RWPE2 (cell line): ENCODE results near the gene PI16.

ENCODE experiments used
- ATAC-seq: fragments of 200-7000 bp; cut with Tn5 transposase; 3 replicates; pipeline ENCODE4 v1.9.1; 2021; ENCODE audit warnings: low read depth
- DNase-seq: peaks from one replicate; pipeline ENCODE4 v3.0.0-alpha.2; 2020; ENCODE audit warnings: low spot score
- H3K27ac ChIP-seq: fragments of 450-650 bp; 2 replicates; pipeline ENCODE4 v1.5.1; 2017; ENCODE audit warnings: mild to moderate bottlenecking; ENCODE audit not compliant: poor library complexity, severe bottlenecking
- H3K27me3 ChIP-seq: fragments of 250-450 bp; sonication (Bioruptor Pico); 2 replicates; pipeline ENCODE4 v1.5.1; 2021; ENCODE audit warnings: mild to moderate bottlenecking, moderate library complexity; ENCODE audit not compliant: insufficient read depth, poor library complexity, severe bottlenecking
- H3K36me3 ChIP-seq: fragments of 250-450 bp; sonication (Bioruptor Pico); 2 replicates; pipeline ENCODE4 v1.5.1; 2020; ENCODE audit warnings: low read depth, mild to moderate bottlenecking, moderate library complexity
- H3K4me1 ChIP-seq: fragments of 250-450 bp; sonication (Bioruptor Pico); 2 replicates; pipeline ENCODE4 v1.5.1; 2021; ENCODE audit warnings: mild to moderate bottlenecking, moderate library complexity; ENCODE audit not compliant: insufficient read depth, poor library complexity, severe bottlenecking
- H3K4me3 ChIP-seq: fragments of 250-450 bp; sonication (Bioruptor Pico); 2 replicates; pipeline ENCODE4 v1.5.1; 2021; ENCODE audit warnings: mild to moderate bottlenecking, moderate library complexity; ENCODE audit not compliant: severe bottlenecking
- H3K9me3 ChIP-seq: fragments of 250-450 bp; sonication (Bioruptor Pico); 2 replicates; pipeline ENCODE4 v1.5.1; 2021; ENCODE audit warnings: mild to moderate bottlenecking, moderate library complexity; ENCODE audit not compliant: severe bottlenecking
- CTCF ChIP-seq: fragments of 450-650 bp; IDR thresholded peaks from one replicate; pipeline ENCODE4 v1.5.1; 2017; ENCODE audit warnings: mild to moderate bottlenecking, moderate library complexity; ENCODE audit not compliant: poor library complexity, severe bottlenecking

The PI16 gene

GRCh38 chr6:37006793-37007339 is 52.3 kb downstream of the PI16 start:
- ATAC-seq (no peak), DNase-seq (no peak)
- Histone ChIP-seq H3K27ac (no peak overlapping the region), H3K27me3 (no peaks in the 10 kb centered on the region), H3K9me3 (no peaks in the 10 kb centered on the region), H3K4me3 (no peak overlapping the region), H3K4me1 (peaks cover 2% of the 10 kb centered on the region), H3K36me3 (no peaks in the 10 kb centered on the region)
- TF ChIP-seq CTCF = no peak

- ATAC-seq = no peak
- Histone ChIP-seq H3K4me3 (no peak overlapping the region), H3K4me1 (peaks cover 2% of the 10 kb centered on the region)
These were observed 53.0 kb downstream of the PI16 start for GRCh38 chr6:37007340-37008043.

GRCh38 chr6:37008484-37009465 is 54.2 kb downstream of the PI16 start:
- ATAC-seq = no peak
- Histone ChIP-seq H3K36me3 (no peaks in the 10 kb centered on the region), H3K27me3 (no peaks in the 10 kb centered on the region), H3K4me3 (no peak overlapping the region), H3K9me3 (no peaks in the 10 kb centered on the region), H3K27ac (no peak overlapping the region), H3K4me1 (peaks cover 2% of the 10 kb centered on the region)
- TF ChIP-seq CTCF = no peak
- no peak for DNase-seq

More at GRCh38 chr6:37007340-37008043, 53.0 kb downstream of the PI16 start:
- H3K9me3 ChIP-seq = no peaks in the 10 kb centered on the region
- no peak overlapping the region for H3K27ac ChIP-seq
- DNase-seq = no peak
- H3K36me3 ChIP-seq = no peaks in the 10 kb centered on the region
- H3K27me3 ChIP-seq = no peaks in the 10 kb centered on the region
- no peak for TF ChIP-seq CTCF

- DNase-seq = no peak
- Histone ChIP-seq H3K9me3 (no peaks in the 10 kb centered on the region), H3K27ac (no peak overlapping the region), H3K4me1 (peaks cover 2% of the 10 kb centered on the region), H3K4me3 (no peak overlapping the region), H3K27me3 (no peaks in the 10 kb centered on the region), H3K36me3 (no peaks in the 10 kb centered on the region)
- TF ChIP-seq CTCF = no peak
- no peak for ATAC-seq
These were observed 55.9 kb downstream of the PI16 start for GRCh38 chr6:37010402-37010892.
